T-cell (primary cell): ENCODE data around the gene ZNF627. TPM values are rescaled to one million over a fixed set of nuclear protein-coding genes. Genes with fewer than 3 reads are reported as not detected.

Experiments
- total RNA-seq, 35 experiments: library from RNA in 6 of 35; stranded (reverse) in 6 of 35; fragments of 120-200 nt in 1 of 35; gene quantifications; one replicate each; pipeline versions ENCODE4 v1.2.1 to v1.2.4 and lab custom pipeline; 2013 to 2026

Gene ZNF627
- total RNA-seq, 5 donors from 2014 or later (not counting 1 experiment from before 2014, with no cell fraction given): 5.6 to 11.9 (median 10.6) TPM

Other genes with a start within 250 kb of the ZNF627 start
- gene PLPPR2, start 242.1 kb upstream of the ZNF627 start, total RNA-seq: 10 to 100 TPM in 3 of 5 donors, 1 to 10 TPM in 2; 8.6 to 16.2 (median 10.7) TPM
- 1 to 10 TPM; 1.6 to 5.5 (median 4.3) TPM for gene SWSAP1, start 222.8 kb upstream of the ZNF627 start, total RNA-seq
- 10 to 100 TPM in 1 of 5 donors, 1 to 10 TPM in 4; 5.9 to 11.0 (median 6.7) TPM for gene EPOR, start 213.2 kb upstream of the ZNF627 start, total RNA-seq
- under 1 TPM in 3 of 5 donors, not detected in 2; 0.22 to 0.72 (median 0.50) TPM for gene RGL3, start 178.2 kb upstream of the ZNF627 start, total RNA-seq
- under 1 TPM in 1 of 5 donors, not detected in 4; 0.20 TPM for gene ODAD3, start 162.4 kb upstream of the ZNF627 start, total RNA-seq
- 100 to 1,000 TPM; 248 to 382 (median 334) TPM for gene PRKCSH, start 161.8 kb upstream of the ZNF627 start, total RNA-seq
- gene ELAVL3, start 116.4 kb upstream of the ZNF627 start, total RNA-seq: under 1 TPM in 1 of 5 donors, not detected in 4; 0.47 TPM
- 10 to 100 TPM; 12.7 to 24.8 (median 22.2) TPM for gene ZNF653, start 91.6 kb upstream of the ZNF627 start, total RNA-seq
- 10 to 100 TPM; 28.8 to 52.0 (median 48.4) TPM for gene ECSIT, start 68.3 kb upstream of the ZNF627 start, total RNA-seq
- gene CNN1, start 58.6 kb upstream of the ZNF627 start, total RNA-seq: under 1 TPM in 3 of 5 donors, not detected in 2; 0.26 to 0.96 (median 0.51) TPM
- 10 to 100 TPM; 38.3 to 48.2 (median 46.6) TPM for gene ELOF1, start 38.3 kb upstream of the ZNF627 start, total RNA-seq
- 10 to 100 TPM; 16.2 to 29.8 (median 18.6) TPM for gene ACP5, start 19.8 kb upstream of the ZNF627 start, total RNA-seq
- 1 to 10 TPM; 2.3 to 6.4 (median 4.8) TPM for gene ZNF823, start 141.5 kb downstream of the ZNF627 start, total RNA-seq
- 10 to 100 TPM in 3 of 5 donors, 1 to 10 TPM in 2; 4.8 to 18.4 (median 16.0) TPM for gene ZNF441, start 169.5 kb downstream of the ZNF627 start, total RNA-seq
- 1 to 10 TPM in 4 of 5 donors, under 1 TPM in 1; 0.77 to 3.5 (median 2.3) TPM for gene ZNF491, start 201.0 kb downstream of the ZNF627 start, total RNA-seq
- 10 to 100 TPM in 4 of 5 donors, 1 to 10 TPM in 1; 6.3 to 19.8 (median 17.7) TPM for gene ZNF440, start 216.8 kb downstream of the ZNF627 start, total RNA-seq